Measurements from ENCODE around the gene WDR48. TPM values are rescaled to one million over a fixed set of nuclear protein-coding genes. Genes with fewer than 3 reads are reported as not detected.

The WDR48 gene
- total and polyA plus RNA-seq, 5 donors from 2014 or later: 46.7 to 104 (median 50.2) TPM

DNA sequence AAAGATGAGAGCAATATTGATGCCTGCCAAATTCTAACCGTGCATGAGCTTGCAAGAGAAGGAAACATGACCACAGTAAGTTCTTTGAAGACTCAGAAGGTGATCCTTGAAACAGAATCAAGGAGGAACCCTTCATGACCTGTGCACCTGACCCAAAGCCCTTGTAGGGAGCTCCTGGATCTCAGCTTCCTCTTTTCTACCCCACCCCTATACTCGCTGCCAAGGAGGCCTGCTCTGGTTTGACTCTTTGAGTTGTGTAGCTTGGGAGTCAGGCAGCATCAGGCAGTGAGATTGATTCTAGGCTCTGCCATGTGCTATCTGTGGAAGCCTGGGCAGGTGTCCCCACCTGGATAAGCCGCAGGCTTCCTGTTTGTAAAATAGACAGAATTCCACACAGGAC, 66.3 kb downstream of the WDR48 start:
- Histone ChIP-seq H3K4me1 (ENCODE audit: control insufficient read depth, insufficient read depth, low read length, poor library complexity, severe bottlenecking) (no peaks in the 10 kb centered on the region), H3K36me3 (ENCODE audit: control insufficient read depth, insufficient read depth, low read length) (no peaks in the 10 kb centered on the region), H3K27ac (ENCODE audit: insufficient read depth, low read length, poor library complexity, severe bottlenecking) (no peak overlapping the region), H3K4me3 (ENCODE audit: low read depth, low read length) (no peak overlapping the region), H3K27me3 (ENCODE audit: control insufficient read depth, insufficient read depth, low read length) (no peaks in the 10 kb centered on the region), H3K9me3 (ENCODE audit: control insufficient read depth in 2 of 2, low read length in 2 of 2) (no peaks in the 10 kb centered on the region)
- H3K27me3 Mint-ChIP-seq: no peaks in the 10 kb centered on the region
- no peaks in the 10 kb centered on the region for H3K9me3 Mint-ChIP-seq
- no peaks in the 10 kb centered on the region for H3K4me1 Mint-ChIP-seq
- no peak overlapping the region for H3K4me3 Mint-ChIP-seq
- no peak for ATAC-seq (ENCODE audit: low read depth in 2 of 2)
- DNase-seq: no peak
- no peak overlapping the region for H3K27ac Mint-ChIP-seq
- H3K36me3 Mint-ChIP-seq: no peaks in the 10 kb centered on the region

DNA sequence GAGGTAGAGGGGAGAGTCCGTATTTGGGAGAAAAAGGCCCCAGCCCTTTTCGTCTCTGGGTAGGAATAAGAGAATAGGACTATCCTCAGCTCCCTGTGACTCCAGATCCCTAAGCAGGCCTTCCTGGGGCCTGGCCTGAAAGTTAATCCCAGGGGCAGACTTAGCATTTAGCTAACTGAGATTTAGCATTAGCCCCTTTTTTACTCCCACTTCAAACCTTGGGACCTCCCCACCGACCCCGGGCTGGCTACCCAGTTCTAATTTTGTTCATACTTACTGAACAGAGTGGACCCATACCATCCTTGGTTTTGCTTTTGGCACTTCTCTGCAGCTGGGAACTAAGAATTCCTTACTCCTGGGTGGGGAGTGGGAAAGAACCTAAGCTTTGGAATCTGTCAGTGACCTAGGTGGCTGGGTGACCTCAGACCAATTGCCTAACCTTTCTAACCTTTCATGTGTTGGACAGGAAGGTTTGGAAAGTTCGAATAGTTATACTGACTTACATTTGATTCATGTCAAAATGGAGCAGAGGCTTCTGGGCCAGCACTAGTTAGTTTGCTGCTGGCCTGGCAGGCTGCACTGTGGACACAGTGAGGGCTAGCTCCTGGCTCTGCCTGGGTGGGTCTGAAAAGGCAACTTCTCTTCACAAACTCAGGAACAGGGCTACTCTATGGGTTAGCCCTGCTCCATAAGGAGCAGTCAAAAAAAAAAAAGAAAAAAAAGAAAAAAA, 67.3 kb downstream of the WDR48 start:
- DNase-seq (no peak), ATAC-seq (ENCODE audit: low read depth in 2 of 2) (no peak)
- Mint-ChIP-seq H3K4me1 (peaks cover 0 to 3% (median 0%) of the 10 kb centered on the region in 4 donors), H3K27me3 (no peaks in the 10 kb centered on the region), H3K4me3 (no peak overlapping the region), H3K27ac (no peak overlapping the region), H3K36me3 (no peaks in the 10 kb centered on the region), H3K9me3 (no peaks in the 10 kb centered on the region)
- Histone ChIP-seq H3K9me3 (ENCODE audit: control insufficient read depth in 2 of 2, low read length in 2 of 2) (no peaks in the 10 kb centered on the region), H3K27me3 (ENCODE audit: control insufficient read depth, insufficient read depth, low read length) (no peaks in the 10 kb centered on the region), H3K4me3 (ENCODE audit: low read depth, low read length) (no peak overlapping the region), H3K4me1 (ENCODE audit: control insufficient read depth, insufficient read depth, low read length, poor library complexity, severe bottlenecking) (no peaks in the 10 kb centered on the region), H3K36me3 (ENCODE audit: control insufficient read depth, insufficient read depth, low read length) (no peaks in the 10 kb centered on the region), H3K27ac (ENCODE audit: insufficient read depth, low read length, poor library complexity, severe bottlenecking) (no peak overlapping the region)

DNA sequence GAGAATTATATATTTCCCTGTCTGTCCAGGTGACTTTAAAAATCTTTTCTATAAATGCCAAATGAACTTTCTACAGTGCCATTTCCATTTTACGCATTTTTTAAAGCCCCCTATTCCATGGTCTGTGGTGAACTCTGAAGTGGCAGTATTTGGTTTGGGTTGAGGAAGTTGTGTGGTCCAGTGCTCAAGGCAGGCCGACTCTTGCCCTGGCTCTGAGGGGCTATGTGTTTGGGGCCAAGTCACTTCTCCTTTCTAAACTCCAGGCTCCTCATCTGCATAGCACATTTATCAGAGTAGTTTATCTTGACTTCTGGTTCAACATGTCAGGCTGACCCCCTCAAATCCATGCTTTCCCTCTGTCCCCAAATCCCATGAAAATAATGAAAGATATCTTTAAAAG, 69.8 kb downstream of the WDR48 start:
- H3K9me3 ChIP-seq (ENCODE audit: control insufficient read depth in 2 of 2, low read length in 2 of 2): no peaks in the 10 kb centered on the region
- ATAC-seq (ENCODE audit: low read depth in 2 of 2) (no peak), DNase-seq (no peak)
- H3K36me3 ChIP-seq (ENCODE audit: control insufficient read depth, insufficient read depth, low read length): no peaks in the 10 kb centered on the region
- Mint-ChIP-seq H3K4me3 (no peak overlapping the region), H3K36me3 (no peaks in the 10 kb centered on the region), H3K4me1 (peaks cover 0 to 5% (median 2%) of the 10 kb centered on the region in 4 donors), H3K9me3 (no peaks in the 10 kb centered on the region), H3K27ac (peak overlapping the region in 1 of 3 donors; percentile 13), H3K27me3 (no peaks in the 10 kb centered on the region)
- H3K4me3 ChIP-seq (ENCODE audit: low read depth, low read length): no peak overlapping the region
- no peak overlapping the region for H3K27ac ChIP-seq (ENCODE audit: insufficient read depth, low read length, poor library complexity, severe bottlenecking)
- no peaks in the 10 kb centered on the region for H3K27me3 ChIP-seq (ENCODE audit: control insufficient read depth, insufficient read depth, low read length)
- no peaks in the 10 kb centered on the region for H3K4me1 ChIP-seq (ENCODE audit: control insufficient read depth, insufficient read depth, low read length, poor library complexity, severe bottlenecking)

DNA sequence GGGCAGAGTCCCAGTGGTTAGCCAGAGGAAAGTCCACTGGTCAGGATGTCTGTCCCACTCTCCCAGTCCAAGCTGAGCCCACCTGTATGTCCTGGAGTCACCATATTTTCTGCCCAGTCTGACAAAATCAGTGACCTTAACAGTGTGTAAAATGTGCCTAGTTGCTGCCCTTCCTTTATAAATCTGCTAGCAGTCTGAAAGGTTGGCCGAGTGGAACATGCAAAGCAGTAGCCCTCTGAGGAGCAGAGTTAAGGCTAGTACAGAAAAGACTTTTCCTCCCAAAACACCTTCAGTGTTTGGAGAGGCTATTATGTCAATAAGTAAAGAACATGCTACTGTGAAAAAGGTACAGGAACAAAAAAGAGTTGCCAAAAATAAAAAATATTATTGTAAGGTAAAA, 71.0 kb downstream of the WDR48 start:
- H3K9me3 Mint-ChIP-seq: no peaks in the 10 kb centered on the region
- ATAC-seq (ENCODE audit: low read depth in 2 of 2) (no peak), DNase-seq (no peak)
- H3K36me3 ChIP-seq (ENCODE audit: control insufficient read depth, insufficient read depth, low read length): no peaks in the 10 kb centered on the region
- H3K4me1 ChIP-seq (ENCODE audit: control insufficient read depth, insufficient read depth, low read length, poor library complexity, severe bottlenecking): peaks cover 6% of the 10 kb centered on the region
- no peak overlapping the region for H3K4me3 ChIP-seq (ENCODE audit: low read depth, low read length)
- H3K4me1 Mint-ChIP-seq: peaks cover 7 to 14% (median 8%) of the 10 kb centered on the region in 4 donors
- no peak overlapping the region for H3K4me3 Mint-ChIP-seq
- no peak overlapping the region for H3K27ac ChIP-seq (ENCODE audit: insufficient read depth, low read length, poor library complexity, severe bottlenecking)
- H3K27me3 ChIP-seq (ENCODE audit: control insufficient read depth, insufficient read depth, low read length): no peaks in the 10 kb centered on the region
- peak overlapping the region in 1 of 3 donors; percentile 13 for H3K27ac Mint-ChIP-seq
- no peaks in the 10 kb centered on the region for H3K36me3 Mint-ChIP-seq
- H3K27me3 Mint-ChIP-seq: no peaks in the 10 kb centered on the region
- H3K9me3 ChIP-seq (ENCODE audit: control insufficient read depth in 2 of 2, low read length in 2 of 2): no peaks in the 10 kb centered on the region

DNA sequence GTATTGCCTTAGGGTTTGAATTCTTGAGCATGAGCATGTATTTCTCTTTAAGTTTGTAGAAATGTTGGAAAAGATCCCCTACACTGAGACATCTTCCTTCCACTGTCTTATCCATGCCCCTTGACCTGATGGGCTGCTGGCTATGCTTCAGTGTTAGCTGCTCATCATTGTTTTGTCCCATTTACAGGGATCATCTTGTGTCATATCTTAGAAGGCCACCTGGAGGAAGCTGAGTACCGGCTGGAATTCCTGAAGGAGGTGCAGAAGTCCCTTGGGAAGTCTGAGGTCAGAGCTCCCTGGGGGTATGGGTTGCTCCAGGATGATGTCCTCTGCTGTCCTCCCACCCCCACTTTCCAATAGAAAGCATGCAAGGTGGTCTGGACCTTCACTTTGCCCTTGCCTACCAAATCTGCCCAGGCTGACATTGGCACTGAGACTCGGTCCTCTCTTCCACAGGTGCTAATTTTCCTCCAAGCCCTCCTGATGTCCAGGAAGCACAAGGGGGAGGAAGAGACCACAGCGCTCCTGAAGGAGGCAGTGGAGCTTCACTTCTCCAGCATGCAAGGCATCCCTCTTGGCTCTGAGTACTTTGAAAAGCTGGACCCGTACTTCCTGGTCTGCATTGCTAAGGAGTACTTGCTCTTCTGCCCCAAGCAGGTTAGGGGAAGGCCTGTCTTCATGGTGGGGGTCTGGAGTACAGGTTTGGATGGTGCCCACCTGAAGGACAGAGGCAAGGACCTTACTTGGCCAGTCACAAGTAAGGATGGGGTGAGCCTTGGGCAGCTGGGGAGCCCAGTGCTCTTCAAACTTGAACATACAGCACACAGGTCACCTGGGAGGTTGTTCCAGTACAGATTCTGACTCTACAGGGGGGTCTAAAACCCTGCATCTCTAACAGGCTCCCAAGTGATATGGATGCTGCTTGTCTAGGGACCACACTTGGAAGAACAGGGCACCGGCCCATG, 73.3 kb downstream of the WDR48 start:
- no peak overlapping the region for H3K4me3 Mint-ChIP-seq
- H3K27ac Mint-ChIP-seq: peak overlapping the region in 1 of 3 donors; percentile 86
- no peaks in the 10 kb centered on the region for H3K9me3 ChIP-seq (ENCODE audit: control insufficient read depth in 2 of 2, low read length in 2 of 2)
- H3K4me3 ChIP-seq (ENCODE audit: low read depth, low read length): no peak overlapping the region
- no peak for ATAC-seq (ENCODE audit: low read depth in 2 of 2)
- no peaks in the 10 kb centered on the region for H3K27me3 Mint-ChIP-seq
- no peak overlapping the region for H3K27ac ChIP-seq (ENCODE audit: insufficient read depth, low read length, poor library complexity, severe bottlenecking)
- peaks cover 13% of the 10 kb centered on the region for H3K4me1 ChIP-seq (ENCODE audit: control insufficient read depth, insufficient read depth, low read length, poor library complexity, severe bottlenecking)
- H3K4me1 Mint-ChIP-seq: peaks cover 11 to 25% (median 15%) of the 10 kb centered on the region in 4 donors
- no peak for DNase-seq
- H3K36me3 ChIP-seq (ENCODE audit: control insufficient read depth, insufficient read depth, low read length): no peaks in the 10 kb centered on the region
- H3K27me3 ChIP-seq (ENCODE audit: control insufficient read depth, insufficient read depth, low read length): no peaks in the 10 kb centered on the region
- H3K9me3 Mint-ChIP-seq: no peaks in the 10 kb centered on the region
- peaks cover 4% of the 10 kb centered on the region for H3K36me3 Mint-ChIP-seq

DNA sequence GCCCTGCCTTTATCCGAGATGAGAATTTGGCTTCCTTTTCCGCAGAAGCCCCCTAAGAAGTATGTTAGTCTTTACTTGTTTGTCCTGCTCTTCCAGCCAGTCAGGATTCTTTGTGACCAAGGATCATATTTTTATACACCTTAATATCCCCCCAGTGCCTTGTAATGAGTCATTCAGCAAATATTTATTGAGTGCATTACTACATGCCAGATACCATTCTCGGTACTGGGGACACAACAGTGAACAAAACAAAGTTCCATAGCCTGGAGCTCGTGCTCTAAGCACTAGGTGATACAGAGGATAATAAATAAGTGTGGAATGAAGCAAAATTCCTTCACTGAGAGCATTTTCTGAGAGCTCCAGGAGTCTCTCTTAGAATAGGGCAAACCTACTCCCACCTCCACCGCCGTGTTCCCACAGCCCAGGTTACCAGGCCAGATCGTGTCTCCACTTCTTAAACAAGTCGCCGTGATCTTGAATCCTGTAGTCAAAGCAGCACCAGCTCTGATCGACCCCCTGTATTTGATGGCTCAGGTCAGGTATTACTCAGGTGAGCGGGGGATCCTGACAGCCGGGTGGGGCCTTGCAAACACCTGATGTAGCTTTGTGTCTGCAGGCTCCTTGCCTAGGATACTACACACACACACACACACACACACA, 74.2 kb downstream of the WDR48 start:
- Histone ChIP-seq H3K36me3 (ENCODE audit: control insufficient read depth, insufficient read depth, low read length) (no peaks in the 10 kb centered on the region), H3K9me3 (ENCODE audit: control insufficient read depth in 2 of 2, low read length in 2 of 2) (no peaks in the 10 kb centered on the region), H3K4me1 (ENCODE audit: control insufficient read depth, insufficient read depth, low read length, poor library complexity, severe bottlenecking) (peaks cover 13% of the 10 kb centered on the region), H3K27me3 (ENCODE audit: control insufficient read depth, insufficient read depth, low read length) (no peaks in the 10 kb centered on the region), H3K4me3 (ENCODE audit: low read depth, low read length) (no peak overlapping the region), H3K27ac (ENCODE audit: insufficient read depth, low read length, poor library complexity, severe bottlenecking) (no peak overlapping the region)
- DNase-seq (no peak), ATAC-seq (ENCODE audit: low read depth in 2 of 2) (no peak)
- Mint-ChIP-seq H3K36me3 (peaks cover 4% of the 10 kb centered on the region), H3K4me3 (no peak overlapping the region), H3K27me3 (no peaks in the 10 kb centered on the region), H3K4me1 (peaks cover 11 to 25% (median 15%) of the 10 kb centered on the region in 4 donors), H3K9me3 (no peaks in the 10 kb centered on the region), H3K27ac (peak overlapping the region in 2 of 3 donors; percentile 84 to 86)

DNA sequence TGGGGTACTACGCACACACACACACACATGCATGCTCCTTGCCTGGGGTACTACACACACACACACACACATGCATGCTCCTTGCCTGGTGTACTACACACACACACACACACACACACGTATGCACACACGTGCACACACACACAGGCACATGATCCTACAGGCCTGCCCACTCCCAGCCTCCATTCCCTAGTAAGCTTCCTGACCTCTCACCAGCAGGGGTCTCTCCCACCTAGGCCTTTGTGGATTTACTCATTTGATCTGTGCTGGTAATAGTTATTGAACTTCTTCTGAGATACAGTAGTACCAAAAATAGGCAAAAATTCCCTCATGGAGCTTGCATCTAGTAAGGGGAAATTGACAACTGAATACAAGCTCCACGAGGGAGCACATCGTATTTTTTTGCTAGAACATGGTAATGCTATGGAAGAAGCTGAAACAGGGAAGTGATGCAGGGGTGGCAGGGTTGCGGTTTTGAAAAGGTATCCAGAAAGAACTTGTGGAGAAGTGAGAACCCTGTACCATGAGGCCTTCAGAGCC, 74.8 kb downstream of the WDR48 start:
- Mint-ChIP-seq H3K4me1 (peaks cover 11 to 25% (median 15%) of the 10 kb centered on the region in 4 donors), H3K36me3 (peaks cover 4% of the 10 kb centered on the region), H3K27ac (peak overlapping the region; percentile 74 to 86 (median 84)), H3K27me3 (no peaks in the 10 kb centered on the region), H3K4me3 (no peak overlapping the region), H3K9me3 (no peaks in the 10 kb centered on the region)
- Histone ChIP-seq H3K9me3 (ENCODE audit: control insufficient read depth in 2 of 2, low read length in 2 of 2) (no peaks in the 10 kb centered on the region), H3K4me3 (ENCODE audit: low read depth, low read length) (no peak overlapping the region), H3K27me3 (ENCODE audit: control insufficient read depth, insufficient read depth, low read length) (no peaks in the 10 kb centered on the region), H3K27ac (ENCODE audit: insufficient read depth, low read length, poor library complexity, severe bottlenecking) (no peak overlapping the region), H3K36me3 (ENCODE audit: control insufficient read depth, insufficient read depth, low read length) (no peaks in the 10 kb centered on the region), H3K4me1 (ENCODE audit: control insufficient read depth, insufficient read depth, low read length, poor library complexity, severe bottlenecking) (peaks cover 13% of the 10 kb centered on the region)
- peak in 2 of 3 donors; percentile 46 to 53 for DNase-seq
- ATAC-seq (ENCODE audit: low read depth in 2 of 2): peak; percentile 47 to 54

Data from CD4-positive, CD25-positive, alpha-beta regulatory T cell (primary cell).